ENCODE results near the gene STON1.
"Not testable (repeated sequence)": the region's sequence is repeated elsewhere in the genome, so short reads cannot be mapped to it uniquely, and the experiment has no call there.

STON1 gene

DNA sequence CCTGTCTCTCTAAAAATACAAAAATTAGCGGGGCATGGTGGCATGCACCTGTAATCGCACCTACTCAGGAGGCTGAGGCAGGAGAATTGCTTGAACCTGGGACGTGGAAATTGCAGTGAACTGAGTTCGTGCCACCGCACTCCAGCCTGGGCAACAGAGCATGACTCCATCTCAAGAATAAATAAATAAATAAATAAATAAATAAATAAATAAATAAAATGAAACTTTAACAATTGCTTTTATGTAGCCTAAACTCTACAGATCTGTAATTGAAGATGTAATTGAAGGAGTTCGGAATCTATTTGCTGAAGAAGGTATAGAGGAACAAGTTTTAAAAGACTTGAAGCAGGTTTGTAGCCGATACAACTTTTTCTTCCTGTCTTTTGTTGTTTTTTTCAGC, 90.7 kb downstream of the STON1 start:
- DNase-seq = no peak

DNA sequence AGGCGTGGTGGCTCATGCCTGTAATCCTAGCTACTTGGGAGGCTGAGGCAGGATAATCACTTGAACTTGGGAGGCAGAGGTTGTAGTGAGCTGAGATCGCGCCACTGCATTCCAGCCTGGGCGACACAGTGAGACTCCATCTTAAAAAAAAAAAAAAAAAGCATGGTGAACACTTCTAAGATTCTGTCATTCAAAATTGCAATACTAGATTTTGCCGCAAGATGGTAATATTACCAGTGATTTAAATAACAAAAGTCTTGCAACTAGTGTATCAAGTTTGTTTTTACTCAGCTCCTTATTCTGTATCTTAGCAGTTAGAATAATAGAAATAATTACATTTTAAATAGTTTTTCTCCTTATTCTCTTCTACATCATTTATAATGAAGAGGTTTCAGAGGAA, 92.7 kb downstream of the STON1 start:
- not testable (repeated sequence) for DNase-seq

DNA sequence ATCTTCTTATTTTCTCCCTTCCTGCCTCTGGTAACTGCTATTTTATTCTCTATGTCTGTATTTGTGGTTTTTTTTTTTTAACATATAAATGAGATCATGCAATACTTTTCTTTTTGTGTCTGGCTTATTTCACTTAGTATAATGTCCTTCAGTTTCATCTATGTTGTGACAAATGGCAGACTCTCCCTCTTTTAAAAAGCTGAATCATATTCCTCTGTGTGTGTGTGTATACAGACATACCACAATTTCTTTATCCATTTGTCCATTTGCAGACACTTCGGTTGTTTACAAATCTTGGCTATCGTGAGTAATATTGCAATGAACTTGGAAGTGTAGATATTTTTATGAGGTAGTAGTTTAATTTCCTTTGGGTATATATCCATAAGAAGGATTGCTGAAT, 94.7 kb downstream of the STON1 start:
- no peak for DNase-seq

DNA sequence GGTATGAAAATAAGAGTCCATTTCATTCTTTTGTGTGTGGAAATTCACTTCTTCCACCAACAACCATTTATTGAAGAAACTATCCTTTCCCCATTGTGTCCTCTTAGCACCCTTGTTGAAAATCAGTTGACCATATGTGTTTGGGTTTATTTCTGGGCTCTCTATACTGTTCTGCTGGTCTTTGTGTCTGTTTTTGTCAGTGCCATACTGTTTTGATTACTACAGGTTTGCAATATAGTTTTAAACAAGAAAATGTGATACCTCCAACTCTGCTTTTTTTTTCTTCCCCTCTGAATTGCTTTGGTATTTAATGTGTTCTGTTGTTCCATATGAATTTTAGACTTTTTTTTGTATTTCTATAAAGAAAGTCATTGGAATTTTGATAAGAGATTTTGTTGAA, 96.1 kb downstream of the STON1 start:
- no peak for DNase-seq

DNA sequence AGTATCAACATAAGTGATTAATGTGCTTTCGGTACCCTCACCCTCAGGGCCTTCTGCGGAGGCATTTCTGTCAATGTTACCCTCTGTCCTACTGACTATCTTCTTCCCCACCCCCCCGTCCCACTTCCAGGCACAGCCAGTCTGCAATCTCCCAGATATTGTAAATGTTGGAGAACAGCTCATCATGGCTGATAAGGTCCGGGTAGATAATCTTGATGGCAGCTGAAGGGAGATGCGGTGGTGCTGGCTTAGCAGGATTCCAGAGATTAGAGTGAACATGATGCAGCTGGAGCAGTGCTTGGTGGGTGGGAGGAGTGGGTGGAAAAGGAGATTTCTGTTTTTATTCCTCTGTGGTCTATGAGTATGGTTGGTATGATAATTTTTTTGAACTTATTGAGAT, 103.2 kb downstream of the STON1 start:
- no peak for DNase-seq

DNA sequence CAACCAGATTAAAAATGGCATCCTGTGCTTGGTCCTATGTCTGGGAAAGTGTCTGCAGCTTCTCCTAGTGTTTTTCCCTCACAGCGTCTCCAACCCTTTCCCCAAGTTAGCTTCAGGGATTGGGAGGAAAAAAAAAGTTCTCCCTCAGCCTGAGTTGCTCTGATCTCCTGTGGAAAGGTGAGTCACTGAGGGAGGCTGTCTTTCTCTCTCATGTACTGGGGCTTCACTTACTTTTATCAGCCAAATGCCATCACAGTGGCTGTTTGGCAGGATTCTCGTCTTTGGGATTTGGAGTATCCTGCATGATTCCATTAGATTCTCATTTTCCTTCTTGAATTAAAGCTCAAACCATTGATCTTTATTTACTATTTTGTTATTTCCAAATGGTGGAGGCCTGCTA, 105.8 kb downstream of the STON1 start:
- no peak for DNase-seq

DNA sequence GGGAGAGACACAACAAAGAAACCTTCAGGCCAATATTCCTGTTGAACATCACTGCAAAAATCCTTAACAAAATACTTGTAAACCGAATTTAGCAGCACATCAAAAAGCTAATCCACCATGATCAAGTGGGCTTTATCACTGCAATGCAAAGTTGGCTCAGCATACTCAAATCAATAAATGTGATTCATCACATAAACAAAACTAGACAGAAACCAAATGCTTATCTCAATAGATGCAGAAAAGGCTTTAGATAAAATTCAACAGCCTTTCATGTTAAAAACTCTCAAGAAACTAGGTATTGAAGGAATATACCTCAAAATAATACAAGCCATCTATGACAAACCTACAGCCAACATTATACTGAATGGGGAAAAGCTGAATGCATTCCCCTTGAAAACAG, 108.3 kb downstream of the STON1 start:
- DNase-seq = no peak
